ENCODE results near the gene FKBP11.

FKBP11 gene

GRCh38 chr12:48940181-48940580, 14.9 kb upstream of the FKBP11 start:
- TF ChIP-seq, protein P1, sequence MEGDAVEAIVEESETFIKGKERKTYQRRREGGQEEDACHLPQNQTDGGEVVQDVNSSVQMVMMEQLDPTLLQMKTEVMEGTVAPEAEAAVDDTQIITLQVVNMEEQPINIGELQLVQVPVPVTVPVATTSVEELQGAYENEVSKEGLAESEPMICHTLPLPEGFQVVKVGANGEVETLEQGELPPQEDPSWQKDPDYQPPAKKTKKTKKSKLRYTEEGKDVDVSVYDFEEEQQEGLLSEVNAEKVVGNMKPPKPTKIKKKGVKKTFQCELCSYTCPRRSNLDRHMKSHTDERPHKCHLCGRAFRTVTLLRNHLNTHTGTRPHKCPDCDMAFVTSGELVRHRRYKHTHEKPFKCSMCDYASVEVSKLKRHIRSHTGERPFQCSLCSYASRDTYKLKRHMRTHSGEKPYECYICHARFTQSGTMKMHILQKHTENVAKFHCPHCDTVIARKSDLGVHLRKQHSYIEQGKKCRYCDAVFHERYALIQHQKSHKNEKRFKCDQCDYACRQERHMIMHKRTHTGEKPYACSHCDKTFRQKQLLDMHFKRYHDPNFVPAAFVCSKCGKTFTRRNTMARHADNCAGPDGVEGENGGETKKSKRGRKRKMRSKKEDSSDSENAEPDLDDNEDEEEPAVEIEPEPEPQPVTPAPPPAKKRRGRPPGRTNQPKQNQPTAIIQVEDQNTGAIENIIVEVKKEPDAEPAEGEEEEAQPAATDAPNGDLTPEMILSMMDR (IDR thresholded peaks at IDR 0.05; ENCODE audit: control insufficient read depth, extremely low read depth, insufficient read depth), result no peak
- H3K4me3 ChIP-seq (ENCODE audit: low read depth, low read length), result no peak overlapping the region
- no peak for DNase-seq (ENCODE audit: low read depth)

DNA sequence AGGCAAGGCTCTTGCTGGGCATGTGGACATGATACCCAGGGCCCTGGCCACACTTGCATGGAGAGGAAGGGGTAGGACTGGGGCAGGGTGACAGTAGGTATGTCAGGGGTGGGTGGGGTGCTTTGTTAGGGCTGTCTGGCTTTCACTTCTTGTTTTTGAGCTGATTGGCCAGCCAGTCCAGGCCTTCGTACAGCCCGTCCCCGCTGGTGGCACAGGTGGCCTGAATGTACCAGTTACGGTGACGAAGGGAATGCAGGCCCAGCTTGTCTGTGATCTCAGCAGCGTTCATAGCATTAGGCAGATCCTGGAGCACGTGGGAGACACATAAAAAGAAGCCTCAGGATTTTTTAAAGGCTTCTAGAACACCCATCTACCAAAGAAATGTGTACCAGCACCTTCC, 13.5 kb upstream of the FKBP11 start:
- TF ChIP-seq, protein P1 (IDR thresholded peaks at IDR 0.05; ENCODE audit: control insufficient read depth, extremely low read depth, insufficient read depth), result no peak
- no peak for DNase-seq (ENCODE audit: low read depth)
- H3K4me3 ChIP-seq (ENCODE audit: low read depth, low read length), result no peak overlapping the region

DNA sequence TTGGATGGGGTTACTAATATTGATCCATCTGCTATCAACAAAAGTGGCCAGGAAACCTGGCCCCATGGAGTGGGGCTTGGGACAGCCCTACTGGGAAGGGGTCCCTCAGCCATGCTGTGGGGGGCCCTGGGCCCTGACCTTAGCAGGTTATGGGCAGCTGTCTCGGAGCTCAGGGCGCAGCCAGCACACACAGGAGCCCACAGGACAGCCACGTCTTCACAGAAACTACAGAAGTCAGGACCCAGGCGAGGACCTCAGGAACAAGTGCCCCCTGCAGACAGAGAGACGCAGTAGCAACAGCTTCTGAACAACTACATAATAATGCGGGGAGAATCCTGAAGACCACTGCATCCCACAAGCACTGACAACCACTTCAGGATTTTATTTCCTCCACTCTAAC, 11.9 kb upstream of the FKBP11 start:
- TF ChIP-seq, protein P1 (IDR thresholded peaks at IDR 0.05; ENCODE audit: control insufficient read depth, extremely low read depth, insufficient read depth), result peak; percentile 8; the same call in 1 of the 2 replicates
- DNase-seq (ENCODE audit: low read depth), result no peak
- H3K4me3 ChIP-seq (ENCODE audit: low read depth, low read length), result no peak overlapping the region

DNA sequence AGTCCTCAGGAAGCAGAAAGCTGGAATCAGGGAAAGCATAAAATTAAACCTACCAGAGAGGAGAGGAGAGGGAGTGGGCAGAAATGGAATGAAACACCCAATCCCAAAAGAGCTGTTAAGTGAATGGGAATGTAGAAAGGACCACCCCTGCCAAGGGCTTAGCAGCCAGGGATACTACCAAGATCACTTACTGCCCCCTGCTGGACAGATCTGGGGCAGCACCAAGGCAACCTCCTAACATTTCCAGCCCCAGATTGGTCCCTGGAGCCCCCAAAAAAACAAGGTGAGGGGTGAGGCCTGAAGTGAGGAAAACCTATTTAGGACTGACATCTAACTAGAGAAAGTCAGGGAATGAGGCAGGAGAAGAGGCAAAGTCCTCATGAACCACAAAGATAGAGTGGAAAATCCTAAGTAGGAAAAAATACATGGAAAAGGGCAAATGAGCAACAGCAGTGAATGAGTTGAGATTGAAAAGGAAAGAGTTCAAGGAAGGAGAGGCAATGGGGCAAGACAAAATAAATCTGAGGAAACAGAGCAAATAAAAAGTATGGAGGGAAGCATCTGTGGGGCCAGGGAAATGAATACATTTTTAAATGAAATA, 11.2 kb upstream of the FKBP11 start:
- H3K4me3 ChIP-seq (ENCODE audit: low read depth, low read length), result no peak overlapping the region
- TF ChIP-seq, protein P1 (IDR thresholded peaks at IDR 0.05; ENCODE audit: control insufficient read depth, extremely low read depth, insufficient read depth), result peak; percentile 91
- DNase-seq (ENCODE audit: low read depth), result no peak

GRCh38 chr12:48934312-48934706, 9.0 kb upstream of the FKBP11 start:
- no peak overlapping the region for H3K4me3 ChIP-seq (ENCODE audit: low read depth, low read length)
- TF ChIP-seq, protein P1 (IDR thresholded peaks at IDR 0.05; ENCODE audit: control insufficient read depth, extremely low read depth, insufficient read depth), result peak; percentile 40
- DNase-seq (ENCODE audit: low read depth), result no peak

GRCh38 chr12:48933664-48934311, 8.5 kb upstream of the FKBP11 start:
- DNase-seq (ENCODE audit: low read depth), result no peak
- no peak overlapping the region for H3K4me3 ChIP-seq (ENCODE audit: low read depth, low read length)
- TF ChIP-seq, protein P1 (IDR thresholded peaks at IDR 0.05; ENCODE audit: control insufficient read depth, extremely low read depth, insufficient read depth), result no peak

GRCh38 chr12:48932878-48933277, 7.6 kb upstream of the FKBP11 start:
- no peak overlapping the region for H3K4me3 ChIP-seq (ENCODE audit: low read depth, low read length)
- no peak for DNase-seq (ENCODE audit: low read depth)
- TF ChIP-seq, protein P1 (IDR thresholded peaks at IDR 0.05; ENCODE audit: control insufficient read depth, extremely low read depth, insufficient read depth), result no peak

Data from LNCaP clone FGC (cell line).